ENCODE results near the gene RAD51B.

RAD51B gene

DNA sequence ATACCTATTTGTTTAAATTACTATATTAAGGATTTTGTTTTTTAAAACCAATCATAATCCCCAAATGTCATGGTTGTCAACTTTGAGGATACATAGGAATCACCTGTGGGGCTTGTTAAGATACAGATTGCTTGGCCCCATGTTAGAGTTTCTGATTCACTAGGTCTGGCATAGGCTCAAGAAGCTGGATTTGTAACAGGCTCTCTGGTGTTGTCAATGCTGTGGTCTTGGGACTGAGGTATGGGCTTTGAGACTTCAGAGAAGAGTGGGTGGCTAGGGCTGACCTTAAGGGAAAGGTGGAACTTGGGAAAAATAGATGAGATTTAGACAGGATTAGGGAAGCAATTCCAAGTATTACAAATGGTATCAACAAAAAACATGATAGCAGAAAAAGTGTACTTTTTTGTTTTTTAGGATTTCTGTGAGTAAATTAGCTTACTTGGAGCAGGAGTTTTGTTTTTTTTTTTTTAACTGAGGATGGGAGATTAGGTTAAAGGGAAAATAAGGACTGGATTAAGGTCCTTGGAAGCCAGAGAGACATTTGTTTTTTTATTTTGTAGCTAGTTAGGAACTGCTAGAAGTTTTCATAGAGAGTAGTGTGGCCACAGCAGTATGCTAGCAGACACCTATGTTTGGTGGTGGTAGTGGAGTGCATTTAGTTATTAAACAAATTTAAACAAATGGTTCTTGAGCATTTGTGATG, 88.6 kb downstream of the RAD51B start:
- DNase-seq, result no peak

DNA sequence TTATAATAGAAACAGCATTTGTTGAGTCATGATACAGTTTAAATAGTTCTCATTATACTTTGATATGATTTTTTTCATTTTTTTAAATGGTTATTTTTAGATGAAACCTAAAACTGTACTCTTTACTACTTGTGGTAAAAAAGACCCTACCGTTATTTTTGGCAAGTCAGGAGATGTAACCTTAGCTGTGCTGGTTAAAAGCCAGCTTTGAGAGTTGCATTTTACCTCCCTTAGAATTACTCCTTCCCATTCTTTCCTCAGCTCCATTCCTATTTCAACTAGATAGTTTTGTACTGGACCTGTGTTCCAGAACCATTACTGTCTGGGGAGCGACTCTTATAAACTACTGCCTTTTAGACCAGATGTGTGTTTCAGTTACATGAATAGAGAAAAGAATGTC, 92.0 kb downstream of the RAD51B start:
- no peak for DNase-seq

DNA sequence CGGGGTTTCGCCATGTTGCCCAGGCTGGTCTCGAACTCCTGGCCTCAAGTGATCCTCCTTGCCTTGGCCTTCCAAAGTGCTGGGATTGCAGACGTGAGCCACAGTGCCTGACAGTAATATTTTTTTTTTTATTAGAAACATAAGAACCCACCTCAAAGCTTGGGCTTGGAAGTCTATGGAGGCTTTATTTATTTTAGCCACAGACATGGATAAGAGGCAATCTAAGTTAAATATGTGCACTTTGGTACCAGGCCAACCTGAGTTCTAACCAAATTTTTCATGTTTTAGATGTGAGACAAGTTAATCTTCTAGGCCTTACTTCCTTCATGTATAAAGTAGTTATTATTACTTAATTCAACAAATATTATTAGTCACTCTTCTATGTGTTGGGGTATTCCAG, 96.9 kb downstream of the RAD51B start:
- DNase-seq, result no peak

DNA sequence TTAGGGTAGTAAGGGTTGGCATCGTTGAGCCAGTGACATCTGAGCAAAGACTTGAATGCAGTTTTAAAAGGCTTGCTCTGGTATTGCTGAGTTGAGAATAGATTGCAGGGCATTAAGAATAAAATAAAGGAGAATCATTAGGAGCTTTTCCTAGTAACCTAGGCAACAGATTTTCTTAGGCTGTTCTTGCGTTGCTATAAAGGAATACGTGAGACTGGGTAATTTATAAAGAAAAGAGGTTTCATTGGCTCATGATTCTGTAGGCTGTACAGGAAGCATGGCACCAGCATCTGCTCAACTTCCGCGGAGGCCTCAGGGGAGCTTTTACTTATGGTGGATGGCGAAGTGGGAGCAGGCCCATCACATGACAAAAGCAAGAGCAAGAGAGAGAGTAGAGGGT, 97.4 kb downstream of the RAD51B start:
- no peak for DNase-seq

DNA sequence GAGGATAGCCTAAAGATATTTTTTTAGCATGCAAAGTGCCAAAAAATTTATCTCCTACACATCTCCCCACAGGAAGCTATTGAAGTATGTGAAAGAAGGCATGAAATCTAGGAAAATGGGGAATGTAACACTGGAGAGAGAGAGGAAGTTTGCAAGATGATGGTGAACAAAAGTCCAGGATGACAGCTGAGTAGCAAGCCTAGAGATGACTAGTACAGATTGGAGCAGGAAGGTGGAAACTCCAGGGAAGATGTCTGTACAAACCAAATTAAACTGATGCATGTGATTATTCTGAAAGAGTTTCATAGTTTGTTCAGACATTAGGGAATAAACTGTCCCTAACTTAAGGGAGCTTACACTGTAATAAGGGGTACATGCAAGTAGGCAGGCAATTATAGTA, 99.3 kb downstream of the RAD51B start:
- DNase-seq, result no peak

DNA sequence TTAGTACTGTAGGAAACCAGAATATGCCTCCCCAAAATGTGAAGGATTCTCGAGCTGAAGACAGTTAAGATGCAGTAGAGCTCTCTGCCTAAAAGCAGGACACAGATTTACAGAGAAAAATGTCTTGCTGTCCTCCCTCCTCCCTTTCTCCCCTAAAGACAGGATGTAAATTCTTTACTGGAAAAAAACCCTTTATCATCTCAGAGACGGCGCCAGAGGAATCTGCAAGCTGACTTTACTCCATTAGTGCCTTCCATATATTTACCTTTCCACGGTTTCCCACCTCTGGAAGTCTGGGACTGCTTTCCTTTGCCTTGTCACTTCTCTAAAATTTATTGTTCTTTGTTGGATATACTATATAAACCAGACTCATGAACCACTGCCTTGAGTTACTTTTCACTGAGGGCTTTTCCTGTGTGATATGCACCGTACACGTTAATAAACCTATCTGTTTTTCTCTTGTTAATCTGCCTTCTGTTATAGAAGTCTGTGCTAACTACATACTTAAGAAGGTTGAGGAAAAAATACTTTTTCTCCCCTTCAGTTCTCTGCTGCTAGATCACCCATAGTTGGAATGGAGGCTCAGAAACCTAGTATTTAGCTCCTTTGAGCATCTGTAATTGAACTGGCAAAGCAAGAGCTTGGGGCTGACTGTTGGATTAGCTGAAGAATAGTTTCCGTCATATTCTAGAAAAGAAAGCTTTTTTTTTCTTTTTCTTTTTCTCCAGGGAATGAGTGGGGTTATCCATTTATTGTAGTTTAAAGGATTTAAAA, 99.9 kb downstream of the RAD51B start:
- no peak for DNase-seq

DNA sequence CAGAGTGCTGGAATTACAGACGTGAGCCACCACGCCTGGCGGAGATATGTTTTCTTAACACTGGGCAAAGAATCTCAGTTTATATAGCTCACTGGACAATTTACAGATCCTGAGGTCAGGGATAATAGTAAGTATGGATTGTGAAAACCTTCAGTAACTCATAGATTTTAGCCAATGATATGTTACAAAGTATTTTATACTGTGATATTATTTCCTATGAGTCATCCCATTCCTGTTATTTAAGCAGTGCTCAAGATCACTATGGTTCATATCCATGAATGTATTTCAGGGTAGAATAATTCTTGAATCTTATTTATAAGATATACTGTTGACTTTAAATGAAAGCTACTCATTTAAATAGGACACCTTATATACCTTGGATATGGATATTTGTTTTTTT, 107.2 kb downstream of the RAD51B start:
- DNase-seq, result no peak

DNA sequence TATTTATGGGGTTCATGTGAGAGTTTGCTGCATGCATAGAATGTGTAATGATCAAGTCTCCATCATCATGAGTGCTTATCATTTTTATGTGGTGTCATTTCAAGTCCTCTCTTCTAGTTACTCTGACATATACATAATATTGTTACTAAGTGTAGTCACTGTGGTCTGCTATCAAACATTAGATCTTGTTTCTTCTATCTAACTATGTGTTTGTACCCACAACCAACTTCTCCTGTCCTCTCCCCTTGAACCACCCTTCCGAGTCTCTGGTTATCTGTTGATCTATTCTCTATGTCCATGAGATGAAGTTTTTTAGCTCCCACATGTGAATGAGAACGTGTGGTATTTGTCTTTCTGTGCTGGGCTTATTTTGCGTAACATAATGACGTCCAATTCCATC, 107.7 kb downstream of the RAD51B start:
- DNase-seq, result no peak

DNA sequence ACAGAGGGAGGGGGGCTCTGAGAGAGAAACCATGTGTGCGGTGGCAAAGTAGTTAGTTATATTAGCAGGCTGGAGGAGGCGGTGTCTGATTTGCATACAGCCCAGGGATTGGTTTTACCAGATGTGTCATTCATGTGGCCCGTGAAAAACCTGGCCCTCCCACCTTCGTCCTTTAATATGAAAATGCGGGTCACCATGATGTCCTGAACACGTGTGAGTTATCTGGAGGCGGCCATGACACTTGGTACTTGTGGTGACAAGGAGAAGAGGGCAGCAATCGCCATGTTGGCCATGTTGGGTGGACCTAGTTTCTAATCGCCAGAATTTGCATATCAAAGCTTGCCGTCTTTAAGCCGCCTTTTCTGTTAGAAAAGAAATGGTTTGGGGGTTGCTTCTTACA, 108.8 kb downstream of the RAD51B start:
- no peak for DNase-seq

DNA sequence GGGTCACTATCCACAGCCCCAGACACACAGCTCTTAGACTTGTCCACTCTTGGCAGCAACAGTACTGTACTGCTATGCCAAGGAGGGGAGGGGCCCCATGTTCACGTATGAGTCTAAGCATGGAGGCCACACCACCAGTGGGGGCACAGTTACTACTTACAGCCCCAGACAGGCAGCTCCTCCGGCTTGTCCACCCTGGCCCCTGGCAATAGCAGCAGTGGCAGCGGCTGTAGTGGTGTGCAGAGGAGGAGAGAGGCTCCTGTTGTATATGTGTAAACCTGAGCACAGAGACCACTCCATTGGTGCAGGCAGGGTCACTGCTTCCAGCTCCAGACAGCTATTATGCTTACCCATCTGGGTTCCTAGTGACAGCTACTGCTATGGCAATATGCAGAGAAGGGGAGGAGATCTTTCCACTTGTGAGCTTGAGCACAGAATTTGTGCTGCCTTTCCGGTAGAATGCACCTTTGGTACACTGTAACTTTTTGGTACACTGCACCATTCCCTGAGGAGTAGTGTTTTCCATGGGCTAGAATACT, 113.2 kb downstream of the RAD51B start:
- DNase-seq, result no peak

DNA sequence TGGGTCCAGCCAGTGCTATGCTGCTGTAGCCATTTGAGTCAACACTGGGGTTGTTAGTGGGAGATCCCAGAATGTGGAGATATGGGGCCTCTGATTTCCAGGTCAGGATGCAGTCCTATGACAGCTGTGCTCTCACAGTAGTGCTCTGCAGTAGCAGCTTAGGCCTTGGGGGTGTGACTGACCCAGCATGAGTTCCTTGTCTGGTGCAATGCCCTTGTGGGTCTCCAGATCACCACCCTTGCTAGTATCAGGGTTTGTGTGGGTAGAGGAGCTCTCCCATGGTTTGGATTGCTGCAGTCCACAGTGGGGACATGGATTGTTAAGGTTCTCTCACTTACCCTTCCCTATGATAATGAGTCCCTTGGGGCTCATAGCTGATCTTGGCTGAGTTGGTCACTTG, 113.7 kb downstream of the RAD51B start:
- DNase-seq, result no peak

DNA sequence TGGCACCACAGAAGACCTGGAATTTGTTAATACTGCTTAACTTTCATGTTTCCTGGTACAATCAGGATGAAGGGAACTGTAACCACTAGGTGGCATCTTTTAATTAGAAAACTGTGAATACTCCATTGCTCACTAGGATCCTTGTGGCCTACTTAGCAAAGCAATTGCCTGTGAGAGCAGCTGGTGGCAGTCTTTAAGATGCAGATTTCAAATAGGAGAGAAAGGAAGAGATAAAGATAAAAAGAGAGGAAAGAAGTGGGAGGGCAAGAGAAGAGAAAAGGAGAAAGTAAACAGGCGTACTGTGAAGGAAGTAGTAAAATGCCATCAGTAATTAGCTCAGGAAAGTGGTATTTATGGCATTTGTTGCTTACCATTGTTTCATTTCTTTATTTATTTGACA, 114.5 kb downstream of the RAD51B start:
- DNase-seq, result no peak

DNA sequence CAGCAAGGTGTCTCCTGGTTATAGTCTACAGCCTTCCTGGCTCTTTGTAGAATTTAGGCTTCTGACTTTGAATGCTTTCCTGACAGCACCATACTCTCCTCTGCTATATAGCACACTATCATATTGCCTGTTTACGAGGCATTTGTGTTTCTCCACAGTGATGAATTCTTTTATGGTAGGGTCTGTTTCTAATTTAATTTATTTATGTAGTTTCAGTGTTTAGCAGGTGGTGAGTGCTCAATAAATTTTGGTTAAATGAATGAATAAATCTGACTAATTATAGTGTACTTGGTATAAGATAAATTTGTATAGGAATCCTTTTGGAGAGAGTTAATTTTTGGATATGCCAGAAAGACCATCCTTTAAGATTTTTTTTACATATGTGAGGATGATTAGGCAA, 115.3 kb downstream of the RAD51B start:
- DNase-seq, result no peak

DNA sequence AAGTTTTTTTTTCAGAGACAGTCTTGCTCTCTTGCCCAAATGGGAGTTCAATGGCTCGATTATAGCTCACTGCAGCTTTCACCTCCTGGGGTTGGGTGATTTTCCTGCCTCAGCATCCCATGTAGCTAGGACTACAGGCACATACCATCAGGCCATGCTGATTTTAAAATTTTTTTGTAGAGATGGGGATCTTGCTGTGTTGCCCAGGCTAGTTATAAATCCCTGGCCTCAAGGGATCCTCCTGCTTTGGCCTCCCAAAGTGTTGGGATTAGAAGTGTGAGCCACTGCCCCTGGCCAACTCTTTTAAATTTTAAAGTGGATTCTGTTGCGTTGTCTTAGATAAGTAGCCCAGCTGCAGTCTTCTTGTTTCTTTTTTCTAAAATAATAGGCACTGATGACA, 115.8 kb downstream of the RAD51B start:
- no peak for DNase-seq

DNA sequence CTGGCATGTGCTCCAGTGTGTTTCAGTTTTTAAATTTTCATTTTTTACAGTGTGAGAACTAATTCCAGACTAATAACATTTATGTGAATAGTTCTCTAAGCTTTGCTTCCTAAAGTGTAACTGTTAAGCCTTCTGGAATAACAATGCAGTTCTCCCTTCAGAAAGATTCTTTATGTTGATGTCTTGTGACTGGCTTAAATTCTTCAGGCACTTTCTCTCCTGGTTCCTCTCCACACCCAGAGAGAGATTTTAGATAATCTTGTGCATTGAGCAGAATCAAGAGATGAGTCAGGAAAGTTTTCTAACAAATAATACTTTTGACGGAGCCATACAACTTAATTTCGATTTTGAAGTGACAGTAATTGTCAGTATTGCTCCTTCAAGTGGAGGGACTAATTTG, 118.5 kb downstream of the RAD51B start:
- no peak for DNase-seq

DNA sequence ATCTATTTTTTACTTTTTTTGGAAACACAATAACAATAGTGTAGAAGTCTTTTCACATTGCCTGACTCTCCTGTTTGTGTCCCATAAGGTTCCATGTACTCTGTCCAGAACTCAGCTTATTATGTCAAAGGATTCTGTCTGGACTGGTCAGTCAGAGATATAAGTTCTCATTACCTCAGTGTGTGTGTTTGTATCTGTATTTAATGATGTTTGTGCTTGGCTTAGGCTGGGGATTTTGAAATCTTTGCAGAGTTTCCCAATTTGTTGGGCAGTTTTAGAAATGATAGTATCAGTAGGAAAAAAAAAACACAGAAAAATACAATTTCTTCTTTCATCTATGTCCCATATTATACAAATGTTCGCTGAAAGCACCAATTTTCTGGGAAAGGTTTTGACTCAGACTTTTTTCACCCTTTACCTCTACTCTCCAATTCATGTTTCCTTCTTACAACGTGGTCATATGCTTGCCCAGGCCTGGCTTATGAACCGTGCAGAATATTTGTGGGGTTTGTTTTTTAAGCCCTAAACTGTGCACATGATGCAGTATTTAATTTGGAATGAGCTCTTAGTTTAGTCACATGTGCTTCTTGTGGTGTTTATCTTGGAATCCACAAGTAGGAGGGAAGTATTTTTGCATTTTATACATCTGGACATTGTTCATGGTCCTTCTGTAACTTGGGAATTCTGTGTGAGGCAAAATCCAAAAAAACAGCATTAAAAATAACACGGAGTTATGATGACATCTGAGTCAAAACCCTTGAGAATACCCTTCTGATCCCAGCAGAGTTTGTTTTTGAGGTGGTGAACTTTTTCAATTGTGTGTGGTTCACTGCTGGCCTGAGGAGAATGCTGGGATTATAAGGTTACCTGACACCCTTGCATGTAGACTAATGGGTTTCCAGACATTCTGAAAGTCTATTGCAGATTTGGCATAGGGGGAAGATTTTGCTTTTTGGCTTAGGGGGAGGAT, 121.2 kb downstream of the RAD51B start:
- no peak for DNase-seq

DNA sequence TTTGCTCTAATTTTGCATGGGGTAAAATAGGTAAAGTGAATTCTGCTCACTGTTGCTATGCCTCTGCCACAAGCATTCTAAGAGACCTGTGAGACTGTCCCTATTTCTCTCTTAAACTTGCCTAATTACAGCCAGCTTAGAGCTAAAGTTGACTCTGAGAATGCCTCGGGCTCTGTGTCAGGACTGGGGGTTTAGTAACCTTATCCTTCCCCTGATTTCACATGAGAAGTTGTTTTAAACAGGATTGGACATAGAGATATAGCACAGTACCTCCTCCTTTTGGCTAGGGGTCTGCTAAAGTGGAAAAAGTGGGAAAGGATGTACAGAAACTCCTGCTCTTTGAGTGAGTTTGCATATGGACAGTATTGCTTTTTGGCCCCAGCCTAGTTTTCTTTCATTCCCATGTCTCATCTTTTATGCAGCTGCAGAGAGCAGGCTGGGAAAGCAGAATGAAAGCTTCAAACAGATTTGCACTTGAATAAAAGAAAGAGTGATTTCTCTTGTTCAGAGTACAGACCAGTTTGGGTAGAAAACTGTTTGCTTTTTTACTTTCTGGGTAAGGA, 122.0 kb downstream of the RAD51B start:
- DNase-seq, result no peak

DNA sequence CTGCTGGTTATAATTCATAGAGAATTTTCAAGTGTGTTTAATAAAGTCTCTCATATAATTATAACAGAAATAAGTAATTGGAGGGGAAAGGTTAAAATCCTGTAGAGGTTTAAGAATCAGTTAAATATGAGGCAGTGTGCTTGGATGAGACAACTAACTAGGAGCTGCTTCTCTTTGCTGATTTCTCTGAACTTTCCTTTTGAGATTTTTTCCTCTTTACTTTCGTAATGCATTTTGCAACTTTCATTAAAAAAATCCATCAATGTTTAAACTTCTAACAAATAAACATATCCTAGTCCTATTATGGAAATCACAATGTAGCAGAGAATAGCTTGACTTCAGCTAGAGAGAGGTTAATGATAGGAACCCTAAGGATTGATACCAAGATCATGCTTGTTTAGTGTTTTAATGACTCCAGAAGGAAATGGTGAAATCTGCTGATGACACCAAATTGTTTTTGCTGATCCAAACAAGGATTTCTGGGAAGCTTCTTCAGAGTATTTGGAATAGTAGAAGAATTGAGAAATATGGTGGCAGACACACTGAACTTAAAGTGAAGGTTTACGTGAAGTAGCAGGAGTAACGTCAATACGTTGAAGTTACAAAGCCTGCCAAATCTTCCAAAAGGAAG, 122.6 kb downstream of the RAD51B start:
- DNase-seq, result no peak

DNA sequence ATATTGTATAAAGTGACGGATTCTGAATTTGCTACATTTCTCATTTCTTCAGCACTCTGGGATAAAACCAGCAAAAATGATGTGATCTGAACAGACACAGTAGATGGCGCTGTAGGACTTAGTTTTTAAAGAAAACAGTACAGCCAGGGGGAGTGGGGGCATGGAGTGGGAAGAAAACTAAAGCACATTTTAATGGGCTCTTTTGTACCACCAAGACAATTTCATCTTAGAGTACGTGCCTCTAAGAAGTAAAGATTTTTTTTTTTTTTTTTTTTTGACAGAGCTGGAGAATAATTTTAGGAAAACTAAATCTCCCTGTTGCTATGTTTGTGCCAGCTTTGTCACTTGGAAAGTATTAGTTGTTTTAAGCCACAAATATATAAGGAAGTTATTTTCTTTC, 124.4 kb downstream of the RAD51B start:
- peak; percentile 38 for DNase-seq

DNA sequence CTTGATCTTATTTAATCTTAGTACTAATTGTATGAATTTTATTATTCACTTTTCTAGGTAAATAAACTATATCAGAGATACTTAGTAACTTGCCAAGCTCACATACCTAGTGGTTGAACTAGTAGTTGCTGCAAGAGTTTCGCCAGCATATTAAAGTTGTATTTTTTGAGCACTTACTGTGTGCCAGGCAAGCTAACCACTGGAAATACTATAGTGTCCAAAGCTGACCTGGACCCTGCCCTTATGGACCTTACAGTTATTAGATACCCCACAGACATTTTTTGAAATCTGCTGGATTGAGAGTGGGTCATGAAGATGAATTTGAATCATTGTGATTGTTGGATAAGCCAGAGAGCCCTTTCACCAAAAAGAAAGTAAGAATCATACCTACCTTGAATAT, 125.0 kb downstream of the RAD51B start:
- DNase-seq, result no peak

DNA sequence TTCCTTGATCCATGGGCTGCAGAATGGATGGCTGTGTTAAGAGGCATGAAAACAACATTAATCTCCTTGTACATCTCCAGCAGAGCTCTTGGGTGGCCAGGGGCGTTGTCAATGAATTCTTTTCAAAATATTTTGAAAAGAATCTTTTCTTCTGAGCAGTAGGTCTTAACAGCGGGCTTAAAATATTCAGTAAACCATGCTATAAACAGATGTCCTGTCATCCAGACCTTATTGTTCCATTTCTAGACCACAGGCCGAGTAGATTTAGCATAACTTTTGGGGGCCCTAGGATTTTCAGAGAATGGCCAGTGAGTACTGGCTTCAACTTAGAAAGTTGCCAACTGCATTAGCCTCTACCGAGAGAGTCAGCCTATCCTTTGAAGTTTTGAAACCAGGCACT, 130.2 kb downstream of the RAD51B start:
- no peak for DNase-seq

DNA sequence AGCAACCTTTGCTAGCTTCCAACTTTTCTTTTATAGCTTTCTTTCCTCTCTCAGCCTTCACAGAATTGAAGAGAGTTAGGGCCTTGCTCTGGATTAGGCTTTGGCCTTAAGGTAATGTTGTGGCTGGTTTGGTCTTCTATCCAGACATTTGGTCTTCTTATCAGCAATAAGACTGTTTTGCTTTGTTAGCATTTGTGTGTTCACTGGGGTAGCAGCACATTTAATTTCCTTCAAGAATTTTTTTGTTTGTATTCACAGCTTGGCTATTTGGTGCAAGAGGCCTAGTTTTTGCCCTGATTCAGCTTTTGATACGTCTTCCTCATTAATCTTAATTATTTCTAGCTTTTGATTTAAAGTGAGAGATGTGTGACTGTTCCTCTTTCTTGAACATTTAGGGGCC, 130.8 kb downstream of the RAD51B start:
- no peak for DNase-seq
